ENCODE data around the gene ADAMTS12.

The ADAMTS12 gene

DNA sequence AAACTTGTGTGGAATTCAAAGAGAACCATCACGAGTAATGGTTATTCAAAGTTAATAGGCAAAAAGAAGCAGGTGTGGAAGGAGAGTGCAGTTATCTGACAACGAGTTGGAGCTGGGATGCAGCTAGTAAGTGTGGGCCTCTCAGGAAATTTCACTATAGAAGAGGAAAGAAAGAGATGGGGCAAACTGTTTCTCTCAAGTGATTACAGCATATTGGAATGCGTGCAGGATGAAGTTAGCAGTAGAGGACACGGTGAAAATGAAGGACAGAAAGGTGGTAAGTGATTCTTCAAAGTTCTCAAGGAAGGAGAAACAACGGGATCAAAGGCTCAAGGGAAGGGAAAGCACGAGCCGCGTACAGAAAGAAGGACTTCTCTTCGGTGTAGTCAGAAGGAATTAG, 84.0 kb downstream of the ADAMTS12 start:
- Histone ChIP-seq H4K91ac (ENCODE audit: low read depth, low read length, poor library complexity) (no peak overlapping the region), H4K8ac (ENCODE audit: low read depth, low read length) (no peak overlapping the region), H2BK15ac (ENCODE audit: low read length) (no peak overlapping the region), H3K18ac (ENCODE audit: low read length) (no peak overlapping the region), H3K4ac (ENCODE audit: low read length) (no peak overlapping the region), H2AFZ (ENCODE audit: low read length) (no peak overlapping the region), H2AK5ac (ENCODE audit: low read depth, low read length) (no peak overlapping the region), H2BK120ac (ENCODE audit: low read depth, low read length) (no peak overlapping the region), H3K4me1 (ENCODE audit: control insufficient read depth in 2 of 2, insufficient read depth in 1 of 2, low read depth in 1 of 2, low read length in 2 of 2) (peaks cover 8 to 10% of the 10 kb centered on the region in 2 donors), H3K27me3 (ENCODE audit: control insufficient read depth in 3 of 3, insufficient read depth in 3 of 3, low read depth in 1 of 3, low read length in 3 of 3) (no peaks in the 10 kb centered on the region), H2BK5ac (ENCODE audit: low read length) (no peak overlapping the region), H3K23ac (ENCODE audit: low read depth, low read length, poor library complexity) (no peak overlapping the region), H3K9me3 (replicated peaks in 1 of 2; ENCODE audit: control insufficient read depth in 2 of 2, insufficient read depth in 1 of 2, low read depth in 1 of 2, low read length in 2 of 2) (no peaks in the 10 kb centered on the region), H3K4me2 (ENCODE audit: insufficient read depth, low read length, poor library complexity, severe bottlenecking) (no peak overlapping the region), H3K79me1 (ENCODE audit: low read depth, low read length) (no peaks in the 10 kb centered on the region), H3K4me3 (ENCODE audit: low read length in 2 of 2) (no peak overlapping the region), H3K9ac (ENCODE audit: low read depth, low read length, poor library complexity) (no peak overlapping the region), H2BK12ac (ENCODE audit: low read length) (no peak overlapping the region), H3K36me3 (replicated peaks in 1 of 2; ENCODE audit: control insufficient read depth in 2 of 2, insufficient read depth in 2 of 2, low read length in 2 of 2) (no peaks in the 10 kb centered on the region), H3K14ac (ENCODE audit: low read length) (no peak overlapping the region), H3K27ac (replicated peaks; ENCODE audit: low read length) (no peak overlapping the region)
- no CpG with 5 or more reads among the region's 9 CpGs for WGBS, 2 donors (ENCODE audit: extremely low coverage in 2 of 2, insufficient read length in 2 of 2, insufficient replicate concordance in 1 of 2)
- no peak for DNase-seq (ENCODE audit: low spot score)

DNA sequence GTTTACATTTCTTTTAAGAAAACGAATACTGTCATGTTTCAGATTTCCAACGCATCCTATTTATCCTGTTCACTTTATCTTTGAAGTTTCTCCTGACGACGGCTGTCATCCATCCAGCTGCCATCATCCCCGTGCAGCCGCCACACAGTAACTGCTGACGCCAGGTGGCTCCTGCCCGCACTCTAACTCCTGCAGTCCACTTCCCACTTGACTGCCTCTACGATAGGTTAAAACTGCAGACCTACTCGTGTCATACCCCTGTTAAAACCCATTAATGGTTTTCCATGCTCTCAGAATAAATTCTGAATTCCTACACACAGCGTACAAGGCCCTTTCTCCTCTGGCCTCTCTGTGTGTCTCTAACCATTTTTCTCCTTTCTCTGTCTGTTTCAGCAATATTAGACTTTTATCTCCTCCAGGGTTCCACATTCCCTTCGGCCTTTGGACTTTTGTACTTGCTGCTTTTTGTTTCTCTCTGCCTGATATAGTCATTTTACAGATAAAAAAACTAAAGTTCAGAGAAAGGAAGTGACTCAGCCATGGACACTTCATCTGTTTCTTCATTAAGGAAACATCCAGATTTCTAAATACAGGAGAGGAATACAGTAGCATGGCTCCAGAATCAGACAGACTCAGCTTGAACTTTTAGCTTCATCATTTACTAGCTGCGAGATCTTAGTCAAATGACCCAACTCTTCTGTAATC, 84.9 kb downstream of the ADAMTS12 start:
- no peak overlapping the region for H3K27ac ChIP-seq (replicated peaks; ENCODE audit: low read length)
- H2BK12ac ChIP-seq (ENCODE audit: low read length) = no peak overlapping the region
- no peaks in the 10 kb centered on the region for H3K36me3 ChIP-seq (replicated peaks in 1 of 2; ENCODE audit: control insufficient read depth in 2 of 2, insufficient read depth in 2 of 2, low read length in 2 of 2)
- H3K4me1 ChIP-seq (ENCODE audit: control insufficient read depth in 2 of 2, insufficient read depth in 1 of 2, low read depth in 1 of 2, low read length in 2 of 2) = peaks cover 8 to 10% of the 10 kb centered on the region in 2 donors
- no peak overlapping the region for H3K4me2 ChIP-seq (ENCODE audit: insufficient read depth, low read length, poor library complexity, severe bottlenecking)
- H3K4me3 ChIP-seq (ENCODE audit: low read length in 2 of 2) = no peak overlapping the region
- no peak overlapping the region for H4K91ac ChIP-seq (ENCODE audit: low read depth, low read length, poor library complexity)
- no peaks in the 10 kb centered on the region for H3K79me1 ChIP-seq (ENCODE audit: low read depth, low read length)
- no peak overlapping the region for H3K9ac ChIP-seq (ENCODE audit: low read depth, low read length, poor library complexity)
- no peaks in the 10 kb centered on the region for H3K27me3 ChIP-seq (ENCODE audit: control insufficient read depth in 3 of 3, insufficient read depth in 3 of 3, low read depth in 1 of 3, low read length in 3 of 3)
- no peak overlapping the region for H3K4ac ChIP-seq (ENCODE audit: low read length)
- no peak overlapping the region for H3K23ac ChIP-seq (ENCODE audit: low read depth, low read length, poor library complexity)
- no peak overlapping the region for H2AFZ ChIP-seq (ENCODE audit: low read length)
- H2BK15ac ChIP-seq (ENCODE audit: low read length) = no peak overlapping the region
- no CpG with 5 or more reads among the region's 13 CpGs for WGBS, 2 donors (ENCODE audit: extremely low coverage in 2 of 2, insufficient read length in 2 of 2, insufficient replicate concordance in 1 of 2)
- no peak overlapping the region for H3K18ac ChIP-seq (ENCODE audit: low read length)
- no peak overlapping the region for H2AK5ac ChIP-seq (ENCODE audit: low read depth, low read length)
- no peaks in the 10 kb centered on the region for H3K9me3 ChIP-seq (replicated peaks in 1 of 2; ENCODE audit: control insufficient read depth in 2 of 2, insufficient read depth in 1 of 2, low read depth in 1 of 2, low read length in 2 of 2)
- no peak overlapping the region for H2BK5ac ChIP-seq (ENCODE audit: low read length)
- H2BK120ac ChIP-seq (ENCODE audit: low read depth, low read length) = no peak overlapping the region
- no peak overlapping the region for H4K8ac ChIP-seq (ENCODE audit: low read depth, low read length)
- no peak overlapping the region for H3K14ac ChIP-seq (ENCODE audit: low read length)
- no peak for DNase-seq (ENCODE audit: low spot score)

DNA sequence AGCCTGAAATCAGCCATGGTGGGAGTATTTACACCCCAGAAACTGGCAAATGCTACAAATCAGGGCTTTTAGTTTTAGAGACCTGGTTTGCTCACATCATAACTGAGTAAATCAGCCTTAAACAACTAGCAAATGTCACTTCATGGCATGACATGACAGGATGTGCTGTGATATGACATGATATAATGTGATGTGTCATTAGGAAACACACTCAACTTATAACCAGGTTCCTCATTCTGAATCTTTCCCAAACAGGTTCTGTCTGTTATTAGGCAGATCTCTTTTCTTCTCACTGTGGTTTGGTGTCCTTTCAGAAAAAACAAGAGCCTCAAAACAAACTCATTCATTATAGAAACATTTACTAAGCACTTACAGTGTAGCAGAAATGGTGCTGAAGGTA, 90.5 kb downstream of the ADAMTS12 start:
- no peaks in the 10 kb centered on the region for H3K4me1 ChIP-seq (ENCODE audit: control insufficient read depth in 2 of 2, insufficient read depth in 1 of 2, low read depth in 1 of 2, low read length in 2 of 2)
- no peak overlapping the region for H3K4me3 ChIP-seq (ENCODE audit: low read length in 2 of 2)
- H3K4me2 ChIP-seq (ENCODE audit: insufficient read depth, low read length, poor library complexity, severe bottlenecking) = no peak overlapping the region
- H3K9ac ChIP-seq (ENCODE audit: low read depth, low read length, poor library complexity) = no peak overlapping the region
- no peak overlapping the region for H2AK5ac ChIP-seq (ENCODE audit: low read depth, low read length)
- H3K36me3 ChIP-seq (replicated peaks in 1 of 2; ENCODE audit: control insufficient read depth in 2 of 2, insufficient read depth in 2 of 2, low read length in 2 of 2) = no peaks in the 10 kb centered on the region
- no peak overlapping the region for H4K91ac ChIP-seq (ENCODE audit: low read depth, low read length, poor library complexity)
- no peaks in the 10 kb centered on the region for H3K9me3 ChIP-seq (replicated peaks in 1 of 2; ENCODE audit: control insufficient read depth in 2 of 2, insufficient read depth in 1 of 2, low read depth in 1 of 2, low read length in 2 of 2)
- H3K4ac ChIP-seq (ENCODE audit: low read length) = no peak overlapping the region
- no peaks in the 10 kb centered on the region for H3K27me3 ChIP-seq (ENCODE audit: control insufficient read depth in 3 of 3, insufficient read depth in 3 of 3, low read depth in 1 of 3, low read length in 3 of 3)
- H2BK120ac ChIP-seq (ENCODE audit: low read depth, low read length) = no peak overlapping the region
- H3K23ac ChIP-seq (ENCODE audit: low read depth, low read length, poor library complexity) = no peak overlapping the region
- H3K79me1 ChIP-seq (ENCODE audit: low read depth, low read length) = no peaks in the 10 kb centered on the region
- no peak for DNase-seq (ENCODE audit: low spot score)
- H3K14ac ChIP-seq (ENCODE audit: low read length) = no peak overlapping the region
- H2AFZ ChIP-seq (ENCODE audit: low read length) = no peak overlapping the region
- H3K18ac ChIP-seq (ENCODE audit: low read length) = no peak overlapping the region
- no peak overlapping the region for H2BK12ac ChIP-seq (ENCODE audit: low read length)
- no peak overlapping the region for H2BK15ac ChIP-seq (ENCODE audit: low read length)
- H3K27ac ChIP-seq (replicated peaks; ENCODE audit: low read length) = no peak overlapping the region
- H4K8ac ChIP-seq (ENCODE audit: low read depth, low read length) = no peak overlapping the region
- H2BK5ac ChIP-seq (ENCODE audit: low read length) = no peak overlapping the region

DNA sequence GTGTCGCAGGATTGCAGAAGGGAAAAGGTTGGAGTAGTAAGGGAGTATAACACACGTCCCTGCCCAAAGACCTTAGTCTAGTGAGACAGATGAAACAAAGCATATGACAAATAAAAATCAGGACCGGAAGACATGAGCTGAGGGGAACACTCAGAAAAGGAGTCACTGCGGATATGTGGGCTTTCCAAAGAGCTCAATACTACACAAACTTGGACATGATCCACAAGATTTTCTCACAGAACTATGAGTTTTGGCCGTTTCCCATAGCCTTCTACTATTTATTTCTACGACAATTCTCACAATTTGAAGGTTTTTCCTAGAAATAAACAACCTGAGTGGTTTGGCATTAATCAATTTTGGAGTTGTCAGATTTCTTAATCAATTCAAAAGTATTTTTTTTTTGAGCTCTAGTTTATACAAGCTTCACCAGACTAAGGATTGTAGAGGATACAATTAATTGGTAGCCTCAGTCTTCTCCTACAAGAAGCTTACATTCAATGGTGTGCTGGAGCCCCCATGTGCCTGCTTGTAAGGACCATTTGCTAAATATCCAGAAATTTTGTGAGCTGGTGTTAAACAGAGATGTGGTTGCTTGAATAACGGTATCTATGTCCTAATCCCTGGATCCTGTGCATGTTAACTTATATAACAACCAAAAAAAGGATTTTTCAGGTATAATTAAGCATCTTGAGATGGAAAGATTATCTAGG, 91.4 kb downstream of the ADAMTS12 start:
- H3K4me3 ChIP-seq (ENCODE audit: low read length in 2 of 2) = no peak overlapping the region
- H3K9me3 ChIP-seq (replicated peaks in 1 of 2; ENCODE audit: control insufficient read depth in 2 of 2, insufficient read depth in 1 of 2, low read depth in 1 of 2, low read length in 2 of 2) = no peaks in the 10 kb centered on the region
- no peak overlapping the region for H2AFZ ChIP-seq (ENCODE audit: low read length)
- no peak overlapping the region for H3K27ac ChIP-seq (replicated peaks; ENCODE audit: low read length)
- no peak overlapping the region for H2BK5ac ChIP-seq (ENCODE audit: low read length)
- no peak overlapping the region for H2BK12ac ChIP-seq (ENCODE audit: low read length)
- no peak overlapping the region for H3K18ac ChIP-seq (ENCODE audit: low read length)
- no peak overlapping the region for H3K23ac ChIP-seq (ENCODE audit: low read depth, low read length, poor library complexity)
- H4K8ac ChIP-seq (ENCODE audit: low read depth, low read length) = no peak overlapping the region
- no peak overlapping the region for H2AK5ac ChIP-seq (ENCODE audit: low read depth, low read length)
- no peak overlapping the region for H4K91ac ChIP-seq (ENCODE audit: low read depth, low read length, poor library complexity)
- H3K4ac ChIP-seq (ENCODE audit: low read length) = no peak overlapping the region
- no peak for DNase-seq (ENCODE audit: low spot score)
- no peaks in the 10 kb centered on the region for H3K36me3 ChIP-seq (replicated peaks in 1 of 2; ENCODE audit: control insufficient read depth in 2 of 2, insufficient read depth in 2 of 2, low read length in 2 of 2)
- no peak overlapping the region for H3K9ac ChIP-seq (ENCODE audit: low read depth, low read length, poor library complexity)
- no CpG with 5 or more reads among the region's 7 CpGs for WGBS, 2 donors (ENCODE audit: extremely low coverage in 2 of 2, insufficient read length in 2 of 2, insufficient replicate concordance in 1 of 2)
- no peaks in the 10 kb centered on the region for H3K27me3 ChIP-seq (ENCODE audit: control insufficient read depth in 3 of 3, insufficient read depth in 3 of 3, low read depth in 1 of 3, low read length in 3 of 3)
- peaks cover 4 to 7% of the 10 kb centered on the region in 2 donors for H3K4me1 ChIP-seq (ENCODE audit: control insufficient read depth in 2 of 2, insufficient read depth in 1 of 2, low read depth in 1 of 2, low read length in 2 of 2)
- H3K79me1 ChIP-seq (ENCODE audit: low read depth, low read length) = no peaks in the 10 kb centered on the region
- no peak overlapping the region for H3K14ac ChIP-seq (ENCODE audit: low read length)
- H2BK15ac ChIP-seq (ENCODE audit: low read length) = no peak overlapping the region
- no peak overlapping the region for H2BK120ac ChIP-seq (ENCODE audit: low read depth, low read length)
- H3K4me2 ChIP-seq (ENCODE audit: insufficient read depth, low read length, poor library complexity, severe bottlenecking) = no peak overlapping the region
